ENCODE results near the gene WDFY3.

The WDFY3 gene

GRCh38 chr4:84995386-84995785 is 28.9 kb upstream of the WDFY3 start:
- Histone ChIP-seq H3K4me2 (no peak overlapping the region), H3K27ac (no peak overlapping the region), H3K4me1 (ENCODE audit: low read depth, poor library complexity, severe bottlenecking) (no peaks in the 10 kb centered on the region), H3K79me2 (ENCODE audit: insufficient read depth, low read depth) (no peaks in the 10 kb centered on the region), H3K27me3 (ENCODE audit: insufficient read depth, low read depth) (no peaks in the 10 kb centered on the region), H3K36me3 (ENCODE audit: insufficient read depth) (no peaks in the 10 kb centered on the region), H3K4me3 (IDR thresholded peaks at IDR 0.05; ENCODE audit: insufficient read depth, low read depth, low read length) (no peak overlapping the region), H3K9ac (no peak overlapping the region), H4K20me1 (ENCODE audit: insufficient read depth) (no peaks in the 10 kb centered on the region), H2AFZ (ENCODE audit: low read depth) (no peak overlapping the region)
- no peak for TF ChIP-seq CTCF (conservative IDR thresholded peaks at IDR 0.05; ENCODE audit: low read depth, low read length)

- Histone ChIP-seq H3K9ac (no peak overlapping the region), H2AFZ (ENCODE audit: low read depth) (no peak overlapping the region), H3K4me3 (IDR thresholded peaks at IDR 0.05; ENCODE audit: insufficient read depth, low read depth, low read length) (no peak overlapping the region), H3K27me3 (ENCODE audit: insufficient read depth, low read depth) (no peaks in the 10 kb centered on the region), H3K79me2 (ENCODE audit: insufficient read depth, low read depth) (no peaks in the 10 kb centered on the region), H3K4me1 (ENCODE audit: low read depth, poor library complexity, severe bottlenecking) (no peaks in the 10 kb centered on the region), H3K4me2 (no peak overlapping the region), H3K36me3 (ENCODE audit: insufficient read depth) (no peaks in the 10 kb centered on the region), H3K27ac (no peak overlapping the region), H4K20me1 (ENCODE audit: insufficient read depth) (no peaks in the 10 kb centered on the region)
- TF ChIP-seq CTCF (conservative IDR thresholded peaks at IDR 0.05; ENCODE audit: low read depth, low read length), result no peak
Observed at GRCh38 chr4:84994280-84994679, 27.8 kb upstream of the WDFY3 start.

GRCh38 chr4:84985952-84986351 is 19.5 kb upstream of the WDFY3 start:
- Histone ChIP-seq H3K27ac (no peak overlapping the region), H2AFZ (ENCODE audit: low read depth) (no peak overlapping the region), H3K4me3 (IDR thresholded peaks at IDR 0.05; ENCODE audit: insufficient read depth, low read depth, low read length) (no peak overlapping the region), H3K9ac (no peak overlapping the region), H3K79me2 (ENCODE audit: insufficient read depth, low read depth) (no peaks in the 10 kb centered on the region), H3K4me1 (ENCODE audit: low read depth, poor library complexity, severe bottlenecking) (no peaks in the 10 kb centered on the region), H3K4me2 (no peak overlapping the region), H3K27me3 (ENCODE audit: insufficient read depth, low read depth) (no peaks in the 10 kb centered on the region), H4K20me1 (ENCODE audit: insufficient read depth) (no peaks in the 10 kb centered on the region), H3K36me3 (ENCODE audit: insufficient read depth) (no peaks in the 10 kb centered on the region)
- TF ChIP-seq CTCF (conservative IDR thresholded peaks at IDR 0.05; ENCODE audit: low read depth, low read length), result no peak

GRCh38 chr4:84977396-84977795 is 10.9 kb upstream of the WDFY3 start:
- no peak overlapping the region for H3K4me2 ChIP-seq
- no peaks in the 10 kb centered on the region for H3K4me1 ChIP-seq (ENCODE audit: low read depth, poor library complexity, severe bottlenecking)
- no peaks in the 10 kb centered on the region for H3K36me3 ChIP-seq (ENCODE audit: insufficient read depth)
- H4K20me1 ChIP-seq (ENCODE audit: insufficient read depth), result no peaks in the 10 kb centered on the region
- H2AFZ ChIP-seq (ENCODE audit: low read depth), result no peak overlapping the region
- no peaks in the 10 kb centered on the region for H3K79me2 ChIP-seq (ENCODE audit: insufficient read depth, low read depth)
- no peak overlapping the region for H3K27ac ChIP-seq
- H3K27me3 ChIP-seq (ENCODE audit: insufficient read depth, low read depth), result no peaks in the 10 kb centered on the region
- H3K9ac ChIP-seq, result no peak overlapping the region
- no peak for TF ChIP-seq CTCF (conservative IDR thresholded peaks at IDR 0.05; ENCODE audit: low read depth, low read length)
- no peak overlapping the region for H3K4me3 ChIP-seq (IDR thresholded peaks at IDR 0.05; ENCODE audit: insufficient read depth, low read depth, low read length)

- Histone ChIP-seq H3K27ac (no peak overlapping the region), H3K79me2 (ENCODE audit: insufficient read depth, low read depth) (no peaks in the 10 kb centered on the region), H3K4me3 (IDR thresholded peaks at IDR 0.05; ENCODE audit: insufficient read depth, low read depth, low read length) (no peak overlapping the region), H2AFZ (ENCODE audit: low read depth) (no peak overlapping the region), H3K4me2 (no peak overlapping the region), H4K20me1 (ENCODE audit: insufficient read depth) (no peaks in the 10 kb centered on the region), H3K36me3 (ENCODE audit: insufficient read depth) (no peaks in the 10 kb centered on the region), H3K4me1 (ENCODE audit: low read depth, poor library complexity, severe bottlenecking) (peaks cover 4% of the 10 kb centered on the region), H3K27me3 (ENCODE audit: insufficient read depth, low read depth) (no peaks in the 10 kb centered on the region), H3K9ac (no peak overlapping the region)
- TF ChIP-seq CTCF (conservative IDR thresholded peaks at IDR 0.05; ENCODE audit: low read depth, low read length), result no peak
Observed at GRCh38 chr4:84973856-84974255, 7.4 kb upstream of the WDFY3 start.

Measured in KMS-11 (cell line).